ENCODE measurements around the gene POLR1H. TPM values are rescaled to one million over a fixed set of nuclear protein-coding genes. Genes with fewer than 3 reads are reported as not detected.

POLR1H gene
- total RNA-seq, 1 experiment from 2014 or later, result 42.6 TPM

DNA sequence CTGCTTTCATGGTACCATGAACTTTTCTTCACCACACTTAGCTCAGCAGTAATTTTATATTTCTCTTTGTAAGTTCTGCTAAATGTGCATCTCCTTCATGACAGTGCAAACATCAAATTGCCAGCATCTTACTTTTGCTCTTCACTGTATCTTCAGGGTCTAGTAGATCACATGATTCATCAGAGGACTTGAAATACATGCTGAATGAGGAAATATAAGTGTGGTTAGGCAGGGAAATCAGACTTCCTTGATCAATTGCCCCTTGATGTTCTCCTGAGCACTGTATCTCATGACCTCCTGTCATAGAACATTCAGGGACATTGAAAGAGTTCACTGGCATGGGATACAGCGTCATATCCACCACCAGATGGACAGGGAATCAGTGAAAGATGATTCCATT, 25.3 kb upstream of the POLR1H start:
- Histone ChIP-seq H2AFZ (ENCODE audit: low read depth, low read length, poor library complexity, severe bottlenecking) (no peak overlapping the region), H3K9ac (ENCODE audit: low read length) (no peak overlapping the region), H3K27me3 (ENCODE audit: insufficient read depth, low read length) (no peaks in the 10 kb centered on the region), H3K27ac (ENCODE audit: low read depth, low read length) (no peak overlapping the region), H3K4me2 (ENCODE audit: low read length) (no peak overlapping the region), H4K20me1 (ENCODE audit: insufficient read depth) (no peaks in the 10 kb centered on the region), H3K4me3 (replicated peaks in 1 of 2; ENCODE audit: low read depth in 1 of 2, low read length in 2 of 2) (no peak overlapping the region), H3K36me3 (ENCODE audit: control insufficient read depth in 1 of 2, insufficient read depth in 2 of 2, low read length in 2 of 2) (no peaks in the 10 kb centered on the region), H3K4me1 (ENCODE audit: control insufficient read depth in 1 of 2, insufficient read depth in 2 of 2, low read length in 2 of 2) (no peaks in the 10 kb centered on the region), H3K79me2 (ENCODE audit: insufficient read depth, low read length) (no peaks in the 10 kb centered on the region), H3K9me3 (ENCODE audit: control insufficient read depth in 1 of 2, insufficient read depth in 1 of 2, low read depth in 1 of 2, low read length in 2 of 2) (no peaks in the 10 kb centered on the region), H3K9me2 (ENCODE audit: insufficient read depth) (no peaks in the 10 kb centered on the region)
- ChIA-PET POLR2A (no interaction called here), RAD21 (ENCODE audit: low non-redundant PET in 1 of 2, low total read pairs in 2 of 2, uncharacterized antibody in 2 of 2, unreplicated experiment in 2 of 2) (no interaction called here), CTCF (no interaction called here)
- ATAC-seq (no peak), DNase-seq (ENCODE audit: low read depth, low spot score) (no peak)
- TF ChIP-seq EGR1 (IDR thresholded peaks at IDR 0.05; ENCODE audit: low read depth) (no peak), SP1 (IDR thresholded peaks at IDR 0.05; ENCODE audit: low read depth) (no peak), ZNF274 (IDR thresholded peaks at IDR 0.05; ENCODE audit: low read depth, low read length) (no peak), POLR2AphosphoS5 (IDR thresholded peaks at IDR 0.05; ENCODE audit: low read depth, low read length) (no peak), YY1 (IDR thresholded peaks at IDR 0.05; ENCODE audit: extremely low read depth, insufficient replicate concordance, low read depth, low read length) (no peak), CBX3 (IDR thresholded peaks at IDR 0.05; ENCODE audit: low read depth) (no peak), ELF1 (IDR thresholded peaks at IDR 0.05; ENCODE audit: borderline replicate concordance, low read depth) (no peak), FOSL1 (IDR thresholded peaks at IDR 0.05; ENCODE audit: low read depth) (no peak), ZBTB33 (IDR thresholded peaks at IDR 0.05; ENCODE audit: extremely low read depth, insufficient replicate concordance, low read length) (no peak)
- TF ChIP-seq, protein P1, sequence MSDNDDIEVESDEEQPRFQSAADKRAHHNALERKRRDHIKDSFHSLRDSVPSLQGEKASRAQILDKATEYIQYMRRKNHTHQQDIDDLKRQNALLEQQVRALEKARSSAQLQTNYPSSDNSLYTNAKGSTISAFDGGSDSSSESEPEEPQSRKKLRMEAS (IDR thresholded peaks at IDR 0.05), result no peak
- TF ChIP-seq, protein P2, sequence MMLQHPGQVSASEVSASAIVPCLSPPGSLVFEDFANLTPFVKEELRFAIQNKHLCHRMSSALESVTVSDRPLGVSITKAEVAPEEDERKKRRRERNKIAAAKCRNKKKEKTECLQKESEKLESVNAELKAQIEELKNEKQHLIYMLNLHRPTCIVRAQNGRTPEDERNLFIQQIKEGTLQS (IDR thresholded peaks at IDR 0.05), result no peak
- TF ChIP-seq, protein P3, sequence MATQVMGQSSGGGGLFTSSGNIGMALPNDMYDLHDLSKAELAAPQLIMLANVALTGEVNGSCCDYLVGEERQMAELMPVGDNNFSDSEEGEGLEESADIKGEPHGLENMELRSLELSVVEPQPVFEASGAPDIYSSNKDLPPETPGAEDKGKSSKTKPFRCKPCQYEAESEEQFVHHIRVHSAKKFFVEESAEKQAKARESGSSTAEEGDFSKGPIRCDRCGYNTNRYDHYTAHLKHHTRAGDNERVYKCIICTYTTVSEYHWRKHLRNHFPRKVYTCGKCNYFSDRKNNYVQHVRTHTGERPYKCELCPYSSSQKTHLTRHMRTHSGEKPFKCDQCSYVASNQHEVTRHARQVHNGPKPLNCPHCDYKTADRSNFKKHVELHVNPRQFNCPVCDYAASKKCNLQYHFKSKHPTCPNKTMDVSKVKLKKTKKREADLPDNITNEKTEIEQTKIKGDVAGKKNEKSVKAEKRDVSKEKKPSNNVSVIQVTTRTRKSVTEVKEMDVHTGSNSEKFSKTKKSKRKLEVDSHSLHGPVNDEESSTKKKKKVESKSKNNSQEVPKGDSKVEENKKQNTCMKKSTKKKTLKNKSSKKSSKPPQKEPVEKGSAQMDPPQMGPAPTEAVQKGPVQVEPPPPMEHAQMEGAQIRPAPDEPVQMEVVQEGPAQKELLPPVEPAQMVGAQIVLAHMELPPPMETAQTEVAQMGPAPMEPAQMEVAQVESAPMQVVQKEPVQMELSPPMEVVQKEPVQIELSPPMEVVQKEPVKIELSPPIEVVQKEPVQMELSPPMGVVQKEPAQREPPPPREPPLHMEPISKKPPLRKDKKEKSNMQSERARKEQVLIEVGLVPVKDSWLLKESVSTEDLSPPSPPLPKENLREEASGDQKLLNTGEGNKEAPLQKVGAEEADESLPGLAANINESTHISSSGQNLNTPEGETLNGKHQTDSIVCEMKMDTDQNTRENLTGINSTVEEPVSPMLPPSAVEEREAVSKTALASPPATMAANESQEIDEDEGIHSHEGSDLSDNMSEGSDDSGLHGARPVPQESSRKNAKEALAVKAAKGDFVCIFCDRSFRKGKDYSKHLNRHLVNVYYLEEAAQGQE (IDR thresholded peaks at IDR 0.05; ENCODE audit: low read depth), result no peak
- BruUV-seq (replicated peaks), result no TSS peak
- intact Hi-C loops (cut with micrococcal nuclease), result loop anchor here (10.0 kb wide), 1 partner anchor 139 kb away; no protein-coding TSS in a partner anchor

Data from HCT116 (cell line).